Measurements from ENCODE around the gene AEBP2. TPM values are rescaled to one million over a fixed set of nuclear protein-coding genes. Genes with fewer than 3 reads are reported as not detected.

AEBP2 gene
- total and polyA plus RNA-seq, 2 of the 4 experiments (the other 2 are of a cell fraction): 15.5 to 21.7 TPM

- no peaks in the 10 kb centered on the region for H3K4me1 ChIP-seq (ENCODE audit: control insufficient read depth, insufficient read depth, low read length)
- peaks cover 7% of the 10 kb centered on the region; the same call in 1 of the 2 replicates for H3K9me1 ChIP-seq (ENCODE audit: insufficient read depth, low read length)
- no peak overlapping the region for H4K8ac ChIP-seq (ENCODE audit: low read depth in 2 of 2, low read length in 2 of 2)
- no peak overlapping the region for H4K5ac ChIP-seq (ENCODE audit: low read depth, low read length)
- no peak for TF ChIP-seq MAFK (IDR thresholded peaks at IDR 0.05; ENCODE audit: low read depth, low read length)
- no peak for TF ChIP-seq BHLHE40 (IDR thresholded peaks at IDR 0.05; ENCODE audit: low read depth, low read length)
- TF ChIP-seq RAD21 (IDR thresholded peaks at IDR 0.05; ENCODE audit: low read length): no peak
- TF ChIP-seq MXI1 (IDR thresholded peaks at IDR 0.05; ENCODE audit: borderline replicate concordance, low read depth, low read length): no peak
- no peak overlapping the region for H3K14ac ChIP-seq (replicated peaks; ENCODE audit: low read depth, low read length)
- H3K4me2 ChIP-seq (ENCODE audit: low read depth, low read length): no peak overlapping the region
- H3K18ac ChIP-seq (ENCODE audit: low read depth, low read length): no peak overlapping the region
- H2AFZ ChIP-seq (replicated peaks; ENCODE audit: low read length, poor library complexity): no peak overlapping the region
- H2AK9ac ChIP-seq (replicated peaks; ENCODE audit: low read depth, low read length, poor library complexity): no peak overlapping the region
- in situ Hi-C loops (cut with MboI; ENCODE audit: low sequenced_read_pairs): no loop called here
- H2BK20ac ChIP-seq (ENCODE audit: low read depth, low read length): no peak overlapping the region
- intact Hi-C loops (cut with micrococcal nuclease): no loop called here
- no peak overlapping the region for H3K56ac ChIP-seq (ENCODE audit: extremely low read depth, insufficient read depth, low read length)
- H4K20me1 ChIP-seq (ENCODE audit: insufficient read depth, low read length): peaks cover 7% of the 10 kb centered on the region
- no peak overlapping the region for H3K23ac ChIP-seq (ENCODE audit: low read depth, low read length)
- no peak for ATAC-seq (ENCODE audit: low read depth)
- no peaks in the 10 kb centered on the region for H3K27me3 ChIP-seq (ENCODE audit: control insufficient read depth, insufficient read depth, low read length)
- no peak overlapping the region for H4K91ac ChIP-seq (ENCODE audit: insufficient read depth, low read depth, low read length)
- no peak overlapping the region for H3K4ac ChIP-seq (ENCODE audit: low read depth, low read length)
- CTCF ChIA-PET: no interaction called here
- H3K9ac ChIP-seq (ENCODE audit: low read depth, low read length): no peak overlapping the region
- no peaks in the 10 kb centered on the region for H3K9me3 ChIP-seq (ENCODE audit: control insufficient read depth, insufficient read depth, low read length)
- H3K79me1 ChIP-seq (ENCODE audit: low read depth in 1 of 2, low read length in 2 of 2): peaks cover 12 to 50% of the 10 kb centered on the region in 2 experiments
- no peak overlapping the region for H2BK120ac ChIP-seq (ENCODE audit: low read depth, low read length)
- no peak for DNase-seq
- H3K27ac ChIP-seq (ENCODE audit: insufficient read depth, low read length): no peak overlapping the region
- H3K4me3 ChIP-seq (ENCODE audit: insufficient read depth, low read depth, low read length): no peak overlapping the region
- POLR2A ChIA-PET (ENCODE audit: unreplicated experiment): no interaction called here
- no peak overlapping the region for H2BK15ac ChIP-seq (ENCODE audit: low read depth, low read length)
- H3K36me3 ChIP-seq (ENCODE audit: control insufficient read depth, insufficient read depth, low read length): peaks cover 26% of the 10 kb centered on the region
- no CpG with 5 or more reads among the region's 4 CpGs for WGBS, 2 experiments (ENCODE audit: extremely low coverage in 2 of 2, insufficient read length in 1 of 2)
- no peak overlapping the region for H2BK5ac ChIP-seq (ENCODE audit: low read depth, low read length, poor library complexity, severe bottlenecking)
- BruUV-seq (replicated peaks): no TSS peak
- dilution Hi-C loops (cut with HindIII; ENCODE audit: low sequenced_read_pairs, unreplicated experiment): no loop called here
- no peak overlapping the region for H2AK5ac ChIP-seq (ENCODE audit: low read depth, low read length)
Measured at GRCh38 chr12:19499030-19499429, 59.7 kb downstream of the AEBP2 start.

All from IMR-90 (cell line).